HG03520 (cell line): ENCODE data around the gene RABGAP1L.
A peak's percentile ranks its signal among the peaks of the same experiment; 100 is the strongest.
"Not testable (repeated sequence)": the region's sequence is repeated elsewhere in the genome, so short reads cannot be mapped to it uniquely, and the experiment has no call there.

ENCODE experiments used
- ATAC-seq: cut with Tn5 transposase; IDR thresholded peaks from one replicate; pipeline ENCODE4 v1.9.1; 2021; ENCODE audit warnings: mild to moderate bottlenecking, moderate library complexity; ENCODE audit not compliant: unreplicated experiment

Gene RABGAP1L

DNA sequence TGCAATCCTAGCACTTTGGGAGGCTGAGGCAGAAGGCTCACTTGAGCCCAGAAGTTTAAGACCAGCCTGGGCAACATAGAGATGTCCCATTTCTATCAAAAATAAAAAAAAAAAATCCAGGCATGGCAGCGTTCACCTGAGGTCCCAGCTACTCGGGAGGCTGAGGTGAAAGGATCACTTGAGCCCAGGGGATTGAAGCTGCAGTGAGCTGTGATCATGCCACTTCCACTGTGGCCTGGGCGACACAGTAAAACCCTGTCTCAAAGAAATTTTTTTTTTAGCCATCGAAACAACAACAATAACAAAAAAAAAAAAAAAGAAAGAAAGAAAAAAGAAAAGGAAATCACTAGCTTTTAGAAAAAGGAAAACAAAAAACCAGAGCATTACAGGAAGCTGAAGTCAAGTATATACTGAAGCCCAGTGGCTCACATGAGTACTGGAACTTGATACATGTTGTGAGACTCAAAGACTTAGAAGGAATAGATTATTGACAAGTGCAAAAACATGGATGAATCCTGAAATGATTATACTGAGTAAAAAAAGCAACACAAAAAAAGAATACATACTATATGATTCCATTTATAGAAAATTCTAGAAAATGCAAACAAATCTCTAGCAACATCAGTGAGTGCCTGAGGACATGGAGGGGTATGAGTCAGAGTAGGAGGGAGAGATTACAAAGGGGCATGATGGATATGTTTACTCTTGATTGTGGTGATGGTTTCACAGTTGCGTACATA lies 6.1 kb upstream of the RABGAP1L start:
- ATAC-seq: peak; percentile 43

- ATAC-seq: no peak
Observed at GRCh38 chr1:174153825-174154107, 5.6 kb upstream of the RABGAP1L start.

DNA sequence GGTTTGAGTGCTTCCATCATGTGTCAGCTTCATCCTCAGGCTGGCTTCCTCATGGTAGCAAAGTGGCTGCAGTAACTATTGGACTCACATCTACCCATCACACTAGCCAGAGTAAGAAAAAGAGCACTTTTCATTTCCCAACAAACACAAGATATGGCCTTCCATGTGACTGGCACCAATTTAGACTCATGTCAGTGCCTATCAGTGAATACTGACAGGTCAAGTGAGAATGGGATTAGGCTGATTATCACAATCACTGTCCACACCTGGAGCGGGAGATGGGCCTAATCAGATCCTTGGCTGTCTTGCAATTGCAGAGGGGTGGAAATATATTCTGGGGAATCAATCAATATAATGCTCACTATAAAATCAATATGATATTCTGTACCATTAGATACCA lies 2.9 kb upstream of the RABGAP1L start:
- ATAC-seq: no peak

GRCh38 chr1:174157157-174157806 lies 2.0 kb upstream of the RABGAP1L start:
- ATAC-seq: no peak

DNA sequence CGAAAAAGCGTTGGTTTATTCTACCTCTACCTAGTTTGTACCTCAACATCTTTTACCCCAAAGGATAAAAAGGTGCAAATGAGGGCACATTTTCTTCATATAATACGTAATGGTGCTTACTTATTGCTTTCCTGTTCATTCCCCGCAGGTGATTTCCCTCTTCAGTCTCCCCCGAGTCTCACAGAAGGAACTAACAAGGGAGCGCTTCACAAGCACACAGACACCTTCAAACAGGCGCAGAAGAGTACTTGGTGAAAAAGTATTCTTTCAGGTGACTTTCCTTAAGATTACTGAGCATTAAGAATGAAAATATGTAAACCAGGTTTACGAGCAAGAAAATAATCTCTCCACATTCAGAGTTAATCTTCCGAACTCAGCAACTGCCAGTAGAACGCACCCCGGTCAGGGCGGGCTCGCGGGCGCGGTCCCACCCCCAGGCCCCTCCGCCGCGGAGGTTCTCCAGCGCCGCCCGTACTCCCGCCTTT lies 511 bp upstream of the RABGAP1L start:
- no peak for ATAC-seq

DNA sequence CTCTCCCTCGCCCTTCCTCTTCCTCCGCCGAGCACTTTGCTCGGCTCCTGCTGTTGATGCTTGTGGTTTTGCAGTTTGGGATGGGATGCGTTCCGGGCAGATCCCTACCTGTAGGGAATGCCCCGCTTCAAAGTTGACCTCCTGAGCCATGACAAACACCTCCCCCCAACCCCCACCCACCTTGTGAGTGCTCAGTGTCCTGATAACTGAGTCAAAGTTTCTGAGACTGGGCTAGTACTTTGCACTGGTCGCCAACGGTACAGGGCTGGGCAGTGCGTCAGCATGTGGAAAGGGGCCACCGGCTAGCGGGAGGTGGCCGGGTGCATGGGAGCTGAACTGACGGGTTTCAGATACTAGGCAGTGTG lies 771 bp downstream of the RABGAP1L start:
- ATAC-seq: no peak

DNA sequence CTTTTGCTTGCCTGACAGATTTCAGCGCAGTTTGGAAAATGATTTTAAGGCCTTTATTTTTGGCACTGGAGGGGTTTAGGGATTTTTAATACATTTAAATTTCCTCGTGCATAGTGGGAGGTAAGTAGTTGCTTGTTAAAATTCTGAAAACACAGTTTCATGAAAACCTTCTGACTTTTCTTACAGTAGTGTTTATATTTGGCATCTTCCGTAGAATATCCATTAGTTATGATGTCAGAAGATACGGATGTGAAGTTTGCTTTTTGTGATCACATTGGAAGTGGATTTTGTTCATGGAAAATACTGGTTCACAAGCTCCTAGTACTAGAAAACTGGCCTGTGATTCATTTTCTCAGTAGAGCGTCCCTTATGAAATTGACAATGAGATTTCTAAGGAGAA lies 1.3 kb downstream of the RABGAP1L start:
- no peak for ATAC-seq

GRCh38 chr1:174161813-174162212 lies 2.5 kb downstream of the RABGAP1L start:
- no peak for ATAC-seq

- no peak for ATAC-seq
Observed at GRCh38 chr1:174164826-174165225, 5.5 kb downstream of the RABGAP1L start.

- ATAC-seq: no peak
Observed at GRCh38 chr1:174165471-174166137, 6.3 kb downstream of the RABGAP1L start.

DNA sequence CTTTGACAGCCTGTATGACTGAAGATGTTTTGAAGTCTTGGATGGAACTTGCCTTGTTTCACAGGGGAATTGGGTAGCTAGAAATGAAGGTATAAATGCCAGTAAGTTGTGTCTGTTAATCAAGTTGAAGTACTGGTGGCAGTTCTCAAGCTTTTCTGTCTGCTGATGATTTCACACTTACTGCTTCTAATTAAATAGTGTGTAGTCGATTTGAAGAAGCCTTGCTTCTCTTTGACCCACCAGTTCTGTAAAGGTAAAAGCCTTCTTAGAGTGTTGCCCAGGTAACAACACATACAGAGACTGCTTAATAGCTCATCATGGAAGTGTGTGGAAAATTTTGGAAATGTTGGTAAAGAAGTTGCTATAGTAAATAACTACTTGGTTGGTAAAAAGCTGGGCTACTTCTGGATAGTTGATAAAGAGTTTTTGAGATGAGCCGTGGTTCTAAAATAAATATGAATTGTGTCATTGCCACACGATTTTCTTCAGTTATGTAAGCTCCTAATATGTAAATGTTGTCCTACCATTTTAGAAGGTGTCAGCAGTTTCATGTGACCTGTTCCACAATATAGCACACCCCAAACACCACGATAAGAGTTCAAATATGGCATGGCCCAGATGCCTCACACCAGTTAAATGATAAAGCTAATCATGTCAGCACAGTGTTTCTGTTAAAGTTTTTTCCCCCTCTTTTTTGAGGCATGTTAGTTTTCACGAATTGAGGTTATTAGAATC lies 7.4 kb downstream of the RABGAP1L start:
- ATAC-seq: no peak

- no peak for ATAC-seq
Observed at GRCh38 chr1:174167265-174167803, 8.0 kb downstream of the RABGAP1L start.

GRCh38 chr1:174169342-174169741 lies 10.0 kb downstream of the RABGAP1L start:
- no peak for ATAC-seq

- no peak for ATAC-seq
Observed at GRCh38 chr1:174171073-174171472, 11.8 kb downstream of the RABGAP1L start.

DNA sequence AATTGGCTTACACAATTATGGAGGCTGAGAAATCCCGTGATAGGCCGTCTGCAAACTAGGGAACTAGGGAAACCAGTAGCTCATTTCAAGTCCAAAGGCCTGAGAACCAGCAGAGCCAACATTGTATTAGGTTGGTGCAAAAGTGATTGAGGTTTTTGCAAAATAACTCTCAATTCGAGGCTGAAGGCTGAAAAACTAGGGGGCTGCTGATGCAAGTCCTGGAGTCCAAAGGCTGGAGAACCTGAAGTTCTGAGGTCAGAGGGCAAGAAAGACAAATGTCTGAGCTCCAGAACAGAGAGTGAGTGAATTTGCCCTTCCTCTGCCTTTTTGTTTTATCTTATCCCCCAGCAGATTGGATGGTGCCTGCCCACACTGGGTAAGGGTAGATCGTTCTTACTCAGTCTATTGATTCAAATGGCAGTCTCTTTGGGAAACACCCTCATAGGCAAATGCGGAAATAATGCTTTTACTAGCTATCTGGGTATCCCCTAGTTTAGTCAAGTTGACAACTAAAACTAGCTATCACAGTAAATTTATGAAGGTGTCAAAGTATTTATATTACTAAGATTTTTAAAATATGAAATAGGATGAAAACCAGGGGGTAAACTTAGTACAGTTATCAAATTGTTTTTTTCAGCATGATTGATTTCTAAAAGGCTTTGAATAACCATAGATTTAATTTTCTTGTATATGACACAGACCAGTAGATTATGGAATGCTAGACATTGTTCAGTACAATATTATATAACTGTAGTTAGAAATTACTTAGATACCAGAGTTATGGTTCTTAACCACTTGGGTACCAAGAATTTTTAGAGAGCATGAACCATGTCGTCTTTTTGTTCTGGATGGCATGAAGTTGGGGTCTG lies 15.4 kb downstream of the RABGAP1L start:
- no peak for ATAC-seq

- ATAC-seq: not testable (repeated sequence)
Observed at GRCh38 chr1:174178459-174178858, 19.1 kb downstream of the RABGAP1L start.

DNA sequence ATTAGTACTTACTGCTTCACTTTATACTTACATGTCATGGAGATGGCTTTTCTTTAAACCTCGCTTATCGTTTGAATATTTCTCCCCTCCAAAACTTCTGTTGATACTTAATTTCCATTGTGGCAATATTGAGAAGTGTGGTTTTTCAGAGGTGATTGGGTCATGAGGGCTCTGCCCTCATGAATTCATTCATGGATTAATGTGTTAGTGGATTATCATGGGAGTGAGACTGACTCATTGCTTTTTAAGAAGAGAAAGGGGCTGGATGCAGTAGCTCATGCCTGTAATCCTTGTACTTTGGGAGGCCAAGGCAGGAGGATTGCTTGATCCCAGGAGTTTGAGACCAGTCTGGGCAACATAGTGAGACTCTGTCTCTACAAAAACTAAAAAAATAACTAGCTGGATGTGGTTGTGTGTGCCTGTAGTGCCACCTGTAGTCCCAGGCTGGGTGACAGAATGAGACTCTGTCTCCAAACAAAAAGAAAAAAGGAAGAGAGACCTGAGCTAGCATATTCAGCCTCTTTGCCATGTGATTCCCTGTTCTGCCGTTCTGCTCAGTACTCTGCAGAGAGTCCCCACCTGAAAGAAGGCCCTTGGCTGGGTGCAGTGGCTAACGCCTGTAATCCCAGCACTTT lies 30.2 kb downstream of the RABGAP1L start:
- no peak for ATAC-seq

DNA sequence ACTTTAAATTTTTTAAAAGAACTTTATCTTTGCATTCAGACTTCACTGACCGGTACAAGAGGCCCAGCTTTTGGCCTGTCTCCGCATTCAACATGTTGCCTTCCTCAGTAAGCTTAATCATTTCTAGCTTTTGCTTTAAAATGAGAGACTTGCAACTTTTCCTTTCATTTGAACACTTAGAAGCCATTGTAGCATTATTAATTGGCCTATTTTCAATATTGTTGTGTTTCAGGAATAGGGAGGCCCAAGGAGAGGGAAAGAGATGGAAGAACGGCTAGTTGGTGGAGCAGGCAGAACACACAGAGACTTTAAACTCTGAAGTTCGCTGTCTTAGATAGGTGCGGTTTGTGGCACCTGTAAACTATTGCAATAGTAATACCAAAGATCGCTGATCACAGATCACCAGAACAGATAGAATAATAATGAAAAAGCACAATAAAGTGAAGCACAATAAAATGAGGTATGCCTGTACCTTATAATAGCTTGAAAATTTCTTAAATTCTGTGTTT lies 31.4 kb downstream of the RABGAP1L start:
- ATAC-seq: no peak

DNA sequence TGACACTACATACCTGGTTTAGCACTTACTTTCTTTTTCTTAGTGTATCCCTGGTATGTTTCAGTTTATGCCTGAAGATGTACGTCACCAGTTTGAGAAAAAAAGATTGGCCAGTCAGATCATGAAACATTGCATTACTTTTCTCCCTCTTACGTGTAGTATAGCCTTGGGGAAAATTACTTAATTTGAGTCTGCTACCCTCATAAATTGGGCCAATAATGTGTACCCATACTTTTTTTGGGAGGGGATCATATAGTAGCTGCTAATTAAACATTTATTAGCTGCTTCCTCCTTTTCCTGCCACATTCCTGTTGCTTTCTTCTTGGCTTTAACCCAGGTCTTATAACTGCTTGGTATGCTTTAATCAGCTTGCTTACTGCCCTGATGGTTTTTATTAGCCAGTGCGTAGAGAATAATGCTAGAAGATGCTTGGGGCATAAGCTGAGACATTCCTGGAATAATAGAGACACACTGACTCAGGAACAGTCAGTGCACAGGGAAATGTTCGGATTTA lies 32.1 kb downstream of the RABGAP1L start:
- ATAC-seq: no peak
